Activated CD4-positive, alpha-beta T cell treated with anti-CD3 and anti-CD28 coated beads, Interleukin-2, amount 50 U/mL, for 1 hour (primary cell): Measurements from ENCODE around the gene FCER1G.
"Not testable (repeated sequence)": the region's sequence is repeated elsewhere in the genome, so short reads cannot be mapped to it uniquely, and the experiment has no call there.

Experiments used
- DNase-seq: peaks from one replicate; pipeline ENCODE4 v3.0.0-alpha.2; 2020

Gene FCER1G

DNA sequence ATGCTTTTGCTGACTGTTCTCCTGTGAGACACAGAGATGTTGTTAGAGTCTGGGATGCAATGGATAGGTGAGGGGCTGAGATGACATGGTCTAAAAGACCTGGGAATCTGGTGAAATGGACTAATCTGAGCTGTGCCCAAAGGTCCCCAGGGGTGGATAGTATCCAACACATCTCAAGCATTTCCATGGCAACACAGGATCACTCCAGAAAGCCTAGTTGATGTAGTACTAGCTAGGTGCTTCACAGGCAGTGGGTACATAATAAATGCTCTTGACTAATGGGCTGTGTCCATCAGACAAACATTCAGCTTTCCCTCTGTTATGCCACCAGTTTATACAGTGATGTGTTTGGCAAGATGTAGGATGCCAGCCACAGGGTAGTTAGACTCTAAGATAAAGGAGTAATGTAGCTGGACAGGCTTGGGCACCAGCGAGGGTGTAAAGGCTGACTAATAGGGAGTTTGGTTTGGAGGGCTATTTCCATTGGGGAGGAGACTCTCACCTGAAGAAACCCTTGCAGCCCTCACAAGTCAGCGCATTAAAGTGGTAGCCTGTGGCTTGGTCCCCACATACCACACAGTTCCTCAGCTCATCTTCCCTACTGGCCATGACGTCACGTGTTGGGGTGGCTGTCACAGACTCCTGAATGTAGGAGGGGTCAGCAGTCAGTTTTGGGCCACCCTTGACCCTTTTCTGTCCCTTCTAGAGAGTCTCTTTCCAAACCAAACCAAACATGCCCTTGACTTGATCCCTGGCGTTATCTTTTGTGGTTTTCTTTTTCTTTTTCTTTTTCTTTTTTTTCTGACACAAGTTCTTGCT lies 21.1 kb downstream of the FCER1G start:
- no peak for DNase-seq

- DNase-seq: no peak
These were observed 23.0 kb downstream of the FCER1G start, which contains the start of gene NR1I3 for GRCh38 chr1:161238039-161238473. Gene NR1I3 (minus strand): TSS chr1:161238203. CDS start chr1:161236565, 1,638 bp downstream.

- no peak for DNase-seq
These were observed 26.6 kb downstream of the FCER1G start for GRCh38 chr1:161241682-161242081.

DNA sequence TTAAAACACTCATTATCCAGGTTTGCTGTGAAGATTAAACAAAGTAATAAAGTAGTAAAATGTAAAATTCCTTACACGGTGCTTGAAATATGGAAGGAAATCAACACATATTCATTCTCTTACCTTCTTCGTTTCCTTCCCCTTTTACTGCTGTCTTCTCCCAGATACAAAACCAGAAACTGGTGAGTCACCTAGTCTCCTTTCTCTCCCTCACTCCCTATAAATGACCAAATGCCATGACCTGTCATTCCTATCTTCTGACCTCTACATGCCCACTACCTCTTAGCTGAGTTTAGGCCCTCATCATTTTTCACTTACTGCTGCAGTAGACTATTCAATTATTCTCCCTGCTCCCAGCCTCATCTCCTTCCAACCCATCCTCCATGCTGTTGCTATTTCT lies 27.2 kb downstream of the FCER1G start:
- no peak for DNase-seq

DNA sequence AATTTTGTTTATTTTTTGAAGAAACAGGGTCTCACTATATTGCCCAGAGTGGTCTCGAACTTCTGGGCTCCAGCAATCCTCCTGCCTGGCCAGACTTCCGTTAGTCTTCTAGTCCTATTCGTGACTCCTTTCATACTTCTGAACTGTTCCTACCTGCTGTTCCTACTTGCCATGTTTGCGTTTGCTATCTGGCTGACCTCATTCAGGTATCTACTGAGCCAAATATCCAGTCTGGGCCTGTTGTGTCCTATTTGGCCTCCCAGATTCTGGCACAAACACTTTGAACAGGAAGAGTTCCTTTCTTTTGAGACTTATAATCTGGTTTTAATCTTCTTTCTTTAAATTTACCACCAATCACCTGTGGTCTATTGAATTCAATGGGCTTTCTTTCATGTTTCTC lies 29.8 kb downstream of the FCER1G start:
- DNase-seq: no peak

GRCh38 chr1:161250100-161250499 lies 35.0 kb downstream of the FCER1G start:
- not testable (repeated sequence) for DNase-seq

DNA sequence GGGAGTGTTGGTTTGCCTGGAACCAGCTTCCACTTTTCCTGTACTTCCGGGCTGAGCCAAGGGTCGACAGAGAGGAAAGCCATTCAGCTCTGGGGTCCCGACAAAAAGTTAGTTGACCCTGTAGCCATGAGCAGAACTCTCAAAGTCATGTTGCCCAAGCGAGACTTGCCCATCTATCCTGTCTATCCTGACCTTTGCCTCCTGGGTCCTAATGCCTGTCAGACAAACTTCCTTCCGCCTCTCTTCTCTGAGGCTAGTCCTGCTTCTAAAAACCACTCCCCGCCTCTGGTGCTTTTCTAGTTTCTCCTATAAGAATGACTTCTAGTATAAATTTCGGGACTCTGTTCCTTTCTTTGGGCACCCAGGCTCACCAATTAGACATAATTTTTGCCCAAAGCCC lies 35.7 kb downstream of the FCER1G start:
- DNase-seq: no peak

GRCh38 chr1:161251579-161251978 lies 36.5 kb downstream of the FCER1G start:
- DNase-seq: no peak

DNA sequence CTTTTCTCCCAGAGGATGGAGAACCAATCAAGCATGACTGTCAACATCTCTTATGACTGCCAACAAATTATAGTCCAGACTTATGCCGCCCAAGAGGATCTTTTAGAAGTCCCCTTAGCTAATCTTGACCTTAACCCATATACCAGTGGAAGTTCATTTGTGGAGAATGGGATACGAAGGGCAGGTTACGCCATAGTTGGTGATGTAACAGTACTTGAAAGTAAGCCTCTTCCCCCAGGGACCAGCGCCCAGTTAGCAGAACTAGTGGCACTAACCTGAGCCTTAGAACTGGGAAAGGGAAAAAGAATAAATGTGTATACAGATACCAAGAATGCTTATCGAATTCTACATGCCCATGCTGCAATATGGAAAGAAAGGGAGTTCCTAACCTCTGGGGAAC lies 40.2 kb downstream of the FCER1G start:
- DNase-seq: not testable (repeated sequence)

- DNase-seq: not testable (repeated sequence)
These were observed 40.9 kb downstream of the FCER1G start for GRCh38 chr1:161255955-161256520.

DNA sequence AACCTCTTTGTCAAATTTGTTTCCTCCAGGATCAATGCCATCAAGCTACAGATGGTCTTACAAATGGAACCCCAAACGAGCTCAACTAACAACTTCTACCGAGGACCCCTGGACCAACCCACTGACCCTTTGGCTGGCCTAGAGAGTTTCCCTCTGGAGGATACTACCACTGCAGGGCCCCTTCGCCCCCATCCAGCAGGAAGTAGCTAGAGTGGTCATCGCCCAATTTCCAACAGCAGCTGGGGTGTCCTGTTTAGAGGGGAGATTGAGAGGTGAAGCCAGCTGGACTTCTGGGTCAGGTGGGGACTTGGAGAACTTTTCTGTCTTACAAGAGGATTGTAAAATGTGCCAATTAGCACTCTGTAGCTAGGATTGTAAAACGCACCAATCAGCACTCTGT lies 42.0 kb downstream of the FCER1G start:
- not testable (repeated sequence) for DNase-seq

DNA sequence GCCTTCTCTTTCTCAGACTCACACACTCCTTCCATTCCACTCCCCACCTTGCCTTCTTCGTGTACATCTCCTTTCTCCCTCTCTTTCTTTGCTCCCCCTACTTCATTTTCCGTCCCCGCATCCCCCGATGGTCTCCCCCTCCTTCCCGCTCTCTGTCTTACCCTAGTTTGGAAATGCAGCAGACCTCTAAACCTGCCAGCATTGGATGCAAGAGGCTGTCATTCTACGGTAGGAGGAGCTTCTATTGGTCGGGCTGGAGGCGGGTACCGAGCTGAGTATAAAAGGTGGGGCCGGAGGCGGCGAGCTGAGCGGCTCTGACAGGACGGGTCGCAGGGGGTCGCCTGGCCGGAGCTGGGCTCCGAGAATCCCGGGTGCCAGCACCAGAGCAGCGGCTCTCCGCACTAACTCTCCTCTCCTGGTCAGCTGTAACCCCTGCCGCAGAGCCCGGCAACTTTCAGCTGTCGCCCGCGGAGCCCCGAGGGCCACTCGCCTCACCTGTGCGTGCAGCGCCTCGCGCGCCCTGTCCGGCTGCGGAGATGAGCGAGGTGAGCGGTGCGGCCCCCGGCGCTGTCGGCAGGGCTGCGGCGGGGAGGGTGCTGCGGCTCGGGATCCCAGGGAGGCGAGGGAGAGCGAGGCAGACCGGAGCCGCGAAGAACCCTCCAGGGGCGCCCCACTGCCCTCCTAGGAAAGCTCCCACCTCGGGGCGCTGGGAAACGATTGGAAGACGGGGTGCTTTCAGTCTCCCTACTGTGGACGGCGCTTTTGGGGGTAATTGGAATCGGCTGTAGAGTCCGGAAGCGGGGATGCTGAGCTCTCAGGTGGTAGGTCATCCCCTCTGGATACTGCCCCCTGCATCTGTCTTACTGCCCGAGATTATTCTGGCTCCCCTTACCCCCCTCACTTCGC lies 43.6 kb downstream of the FCER1G start, which contains the start of gene PCP4L1:
Gene PCP4L1, plus strand, starts transcription at position 307 of the 906 bp plus-strand sequence. Its CDS starts 230 bp downstream, at position 537.
- peak; percentile 6 for DNase-seq

- DNase-seq: no peak
These were observed 44.2 kb downstream of the FCER1G start for GRCh38 chr1:161259345-161259702.

DNA sequence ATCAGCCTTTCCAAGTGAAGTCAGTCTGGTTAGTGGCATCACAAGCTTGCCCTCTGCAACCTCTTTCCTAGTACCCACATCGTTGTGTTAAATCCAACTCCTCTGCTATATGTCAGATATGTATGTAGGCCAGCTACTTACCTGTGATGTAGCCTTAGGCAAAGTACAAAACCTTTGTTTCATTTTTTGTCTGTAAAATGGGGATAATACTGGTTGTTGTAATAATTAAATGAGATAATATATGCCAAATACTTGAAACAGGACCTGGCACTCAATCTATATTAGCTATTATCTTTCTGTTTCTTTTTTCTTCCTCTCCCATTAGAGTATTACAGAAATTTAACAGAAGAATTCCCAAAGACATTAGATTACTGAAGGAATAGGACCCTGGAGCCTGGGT lies 44.7 kb downstream of the FCER1G start:
- no peak for DNase-seq

DNA sequence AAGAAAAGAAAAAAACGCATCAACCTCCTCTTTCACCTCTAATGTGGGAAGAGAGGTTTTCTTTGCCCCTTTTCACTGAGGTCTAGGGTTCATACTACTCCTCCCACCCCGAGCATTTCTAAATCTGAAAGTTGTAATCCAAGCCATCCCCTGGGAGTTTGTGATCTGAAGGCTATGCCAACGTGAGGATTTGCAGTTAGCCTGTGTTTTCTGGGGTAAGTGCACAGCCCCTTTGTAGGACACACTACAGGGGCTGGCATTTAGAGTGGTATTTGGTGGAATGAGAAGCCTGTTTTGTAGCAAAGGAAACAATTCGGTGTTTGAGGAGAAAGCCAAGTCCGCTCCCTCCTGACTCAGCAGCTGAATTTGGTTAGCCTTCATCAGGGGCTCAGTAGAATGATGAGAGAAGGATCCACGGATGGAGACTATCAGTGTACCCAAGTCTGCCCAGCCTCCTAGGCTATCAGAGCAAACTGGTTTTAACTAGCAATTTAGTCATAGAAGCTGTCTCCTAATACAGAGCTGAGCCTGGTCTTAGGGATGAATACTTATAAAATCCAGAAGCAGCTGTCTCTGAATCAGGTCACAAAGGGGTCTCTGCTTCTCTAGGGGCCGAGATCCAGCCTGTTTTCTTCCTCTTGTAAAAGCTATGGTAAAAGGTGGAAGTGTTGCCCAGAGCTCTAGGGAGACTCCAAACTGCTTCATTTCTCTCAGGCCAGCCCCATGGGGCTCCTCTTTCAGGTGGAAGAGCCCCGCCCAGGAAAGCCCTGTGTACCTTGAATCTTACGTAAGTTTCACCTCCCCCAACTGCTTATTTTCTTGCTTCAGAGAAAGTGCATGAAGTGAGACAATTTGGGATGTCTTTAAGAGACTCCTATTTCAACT lies 45.5 kb downstream of the FCER1G start:
- no peak for DNase-seq

DNA sequence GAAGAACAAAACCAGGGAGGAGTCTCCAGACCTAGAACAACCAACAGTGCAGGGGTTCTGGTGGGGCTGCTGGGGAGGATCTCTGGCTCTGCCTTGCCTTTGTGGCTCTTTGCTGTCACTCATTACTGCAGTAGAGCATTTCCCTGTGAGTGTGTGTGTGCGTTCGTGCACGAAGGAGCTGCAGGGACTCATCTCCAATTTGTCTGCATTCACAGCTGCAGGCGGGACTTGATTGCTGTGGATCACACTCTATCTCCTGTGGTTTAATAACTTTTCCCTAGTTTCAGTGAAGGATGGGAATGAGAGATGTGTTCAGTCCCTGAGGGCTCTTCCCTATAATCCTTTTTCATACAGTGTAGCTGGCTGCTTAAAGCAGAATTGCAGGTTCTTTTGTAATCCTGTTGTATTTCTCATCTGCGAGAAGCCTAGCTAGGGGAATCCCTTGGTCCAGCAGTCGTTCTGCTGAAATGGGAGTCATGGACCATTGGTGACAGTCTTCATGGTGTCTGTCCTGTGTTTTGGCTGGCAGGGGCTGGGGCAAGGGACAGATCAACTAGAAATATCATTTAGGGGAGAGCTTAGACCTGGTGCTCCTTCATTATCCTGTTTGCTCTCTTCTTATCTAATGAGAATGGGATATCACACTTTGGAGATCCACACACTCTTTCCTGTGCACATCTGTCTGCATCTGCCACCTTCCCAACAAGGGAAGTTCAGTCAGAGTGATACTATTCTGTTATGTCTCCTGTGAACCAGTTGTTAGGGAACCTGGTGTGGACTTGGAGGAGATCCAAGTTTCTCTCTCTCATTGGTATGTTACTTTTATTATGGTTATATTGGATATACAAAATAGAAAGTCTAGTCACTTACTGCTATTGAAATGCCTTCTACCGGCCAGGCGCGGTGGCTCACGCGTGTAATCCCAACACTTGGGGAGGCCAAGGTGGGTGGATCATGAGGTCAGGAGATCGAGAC lies 46.5 kb downstream of the FCER1G start:
- no peak for DNase-seq

DNA sequence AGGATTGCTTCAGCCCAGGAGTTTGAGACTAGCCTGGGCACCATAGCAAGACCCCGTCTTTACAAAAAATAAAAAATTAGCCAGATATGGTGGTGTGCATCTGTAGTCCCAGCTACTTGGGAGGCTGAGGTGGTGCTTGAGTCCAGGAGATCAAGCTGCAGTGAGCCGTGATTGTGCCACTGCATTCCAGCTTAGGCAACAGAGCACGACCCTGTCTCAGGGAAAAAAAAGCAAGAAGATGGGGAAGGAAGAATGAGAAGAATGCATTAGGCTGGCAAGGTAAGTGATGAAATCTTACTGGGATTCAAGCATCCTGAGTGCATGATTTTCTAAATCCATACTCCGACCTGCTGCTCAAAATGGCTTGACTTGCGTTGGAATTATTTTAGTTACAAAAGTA lies 50.2 kb downstream of the FCER1G start:
- no peak for DNase-seq

GRCh38 chr1:161266202-161266601 lies 51.1 kb downstream of the FCER1G start:
- no peak for DNase-seq

GRCh38 chr1:161266836-161267235 lies 51.7 kb downstream of the FCER1G start:
- no peak for DNase-seq

- no peak for DNase-seq
These were observed 52.2 kb downstream of the FCER1G start for GRCh38 chr1:161267321-161267720.
